OCI-LY7 (cell line): ENCODE results near the gene ALKAL2. TPM values are rescaled to one million over a fixed set of nuclear protein-coding genes. Genes with fewer than 3 reads are reported as not detected.

Experiments
- BruUV-seq: library from RNA; stranded (reverse); fragments of 400-500 nt; replicated peaks from 2 replicates; lab custom pipeline; 2021; lab: Mats Ljungman, UMichigan
- CTCF ChIA-PET: fragments of 300-600 bp; sonication (Branson Sonifier 250); formaldehyde crosslinking; loops from one replicate; lab custom pipeline; 2022; ENCODE audit warnings: antibody characterized with exemption; ENCODE audit not compliant: unreplicated experiment; lab: Charles Lee
- POLR2A ChIA-PET: fragments of 300-600 bp; sonication (Branson Sonifier 250); formaldehyde crosslinking; loops from one replicate; lab custom pipeline; 2022; ENCODE audit warnings: antibody characterized with exemption; lab: Charles Lee
- DNase-seq: peaks from one replicate; pipeline ENCODE4 v3.0.0-alpha.2; 2015; ENCODE audit warnings: low spot score
- H2AFZ ChIP-seq: fragments of 200-600 bp; sonication (generic), shearing (Covaris generic); 2 replicates; pipeline ENCODE4 v1.6.1; 2014; ENCODE audit warnings: mild to moderate bottlenecking, antibody characterized with exemption, low read length, moderate library complexity
- H3K27ac ChIP-seq: fragments of 200-600 bp; sonication (generic); 2 replicates; pipeline ENCODE4 v1.5.1; 2014; ENCODE audit warnings: mixed run types, low read depth, mild to moderate bottlenecking, moderate library complexity, low read length, inconsistent platforms; ENCODE audit not compliant: poor library complexity, severe bottlenecking
- H3K36me3 ChIP-seq: fragments of 200-600 bp; sonication (generic); 2 replicates; pipeline ENCODE4 v1.6.1; 2014; ENCODE audit warnings: mild to moderate bottlenecking, antibody characterized with exemption, low read length, moderate library complexity, mixed read lengths; ENCODE audit not compliant: insufficient read depth
- H3K4me1 ChIP-seq: fragments of 200-600 bp; sonication (generic); 2 replicates; pipeline ENCODE4 v1.5.1; 2014; ENCODE audit warnings: mild to moderate bottlenecking, low read length; ENCODE audit not compliant: insufficient read depth, poor library complexity, severe bottlenecking
- H3K4me2 ChIP-seq: fragments of 200-600 bp; sonication (generic); 2 replicates; pipeline ENCODE4 v1.6.1; 2014; ENCODE audit warnings: mild to moderate bottlenecking, low read length
- H3K4me3 ChIP-seq: fragments of 200-600 bp; sonication (generic); 2 replicates; pipeline ENCODE4 v1.5.1; 2014; ENCODE audit warnings: mild to moderate bottlenecking, low read depth, low read length; ENCODE audit not compliant: poor library complexity, severe bottlenecking
- H3K79me2 ChIP-seq: fragments of 200-600 bp; sonication (generic); 2 replicates; pipeline ENCODE4 v1.6.1; 2016; ENCODE audit warnings: low read depth, mild to moderate bottlenecking, low read length, moderate library complexity, mixed read lengths; ENCODE audit not compliant: insufficient read depth
- H3K9me2 ChIP-seq: fragments of 200-600 bp; sonication (generic); 2 replicates; pipeline ENCODE4 v1.6.1; 2016; ENCODE audit warnings: mild to moderate bottlenecking, low read length, mixed read lengths; ENCODE audit not compliant: insufficient read depth
- H3K9me3 ChIP-seq: fragments of 200-600 bp; sonication (generic); 2 replicates; pipeline ENCODE4 v1.6.1; 2014; ENCODE audit warnings: mild to moderate bottlenecking, mixed run types, low read length, mixed read lengths
- H4K20me1 ChIP-seq: fragments of 200-600 bp; sonication (generic); 2 replicates; pipeline ENCODE4 v1.6.1; 2014; ENCODE audit warnings: mild to moderate bottlenecking, antibody characterized with exemption, low read length, moderate library complexity, mixed read lengths; ENCODE audit not compliant: insufficient read depth
- EZH2phosphoT487 ChIP-seq: fragments of 200-600 bp; sonication (generic); IDR thresholded peaks from 2 replicates; pipeline ENCODE4 v1.6.1; 2018; ENCODE audit warnings: low read depth, borderline replicate concordance, mild to moderate bottlenecking, mixed run types, antibody characterized with exemption, low read length, moderate library complexity, mixed read lengths
- intact Hi-C: fragments of 100-400 bp; cut with micrococcal nuclease; formaldehyde crosslinking; loops from one replicate; pipeline ENCODE4 v1.10.0; 2022; ENCODE audit not compliant: unreplicated experiment
- total RNA-seq, 2 experiments: library from RNA; depleted of rRNA in 1 of 2; stranded (reverse); fragments of >200 nt in 1 of 2; shearing (Covaris generic) in 1 of 2; gene quantifications; 2 replicates each; pipeline ENCODE4 v1.2.3, GENCODE V29; 2014 to 2022
- TF ChIP-seq, protein P1 (sequence below): fragments of 200-600 bp; sonication (generic); conservative IDR thresholded peaks from 2 replicates; pipeline ENCODE4 v1.5.1; 2014; ENCODE audit warnings: mild to moderate bottlenecking, antibody characterized with exemption, low read length, moderate library complexity, mixed read lengths

Gene ALKAL2
- total RNA-seq, 2 experiments from 2014 or later, result not detected

DNA sequence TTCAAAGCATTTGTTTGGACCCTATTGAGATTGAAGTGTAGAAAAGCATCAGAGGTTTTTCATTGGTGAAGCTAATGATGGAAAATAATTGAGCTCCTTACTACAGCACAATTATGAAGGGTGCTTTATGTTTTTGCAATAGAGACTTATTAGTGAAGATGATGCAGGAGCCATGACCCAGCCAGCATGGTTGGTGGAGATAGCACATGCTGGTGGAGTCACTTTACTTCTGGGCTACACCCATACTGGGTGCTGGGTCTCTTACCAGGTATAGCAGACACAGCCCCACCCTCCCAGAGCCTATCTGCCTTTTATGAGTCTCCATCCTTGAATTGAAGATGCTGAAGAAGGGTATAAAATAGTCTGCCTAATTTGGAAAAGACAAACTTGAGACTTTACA, 19.6 kb downstream of the ALKAL2 start:
- no peak overlapping the region for H3K27ac ChIP-seq
- peaks cover 66% of the 10 kb centered on the region for H4K20me1 ChIP-seq
- intact Hi-C loops, result loop anchor here (10.0 kb wide), 1 partner anchor 166 kb away; no protein-coding TSS in a partner anchor
- DNase-seq, result no peak
- peaks cover 85% of the 10 kb centered on the region for H3K79me2 ChIP-seq
- no peak for TF ChIP-seq EZH2phosphoT487
- TF ChIP-seq, protein P1, sequence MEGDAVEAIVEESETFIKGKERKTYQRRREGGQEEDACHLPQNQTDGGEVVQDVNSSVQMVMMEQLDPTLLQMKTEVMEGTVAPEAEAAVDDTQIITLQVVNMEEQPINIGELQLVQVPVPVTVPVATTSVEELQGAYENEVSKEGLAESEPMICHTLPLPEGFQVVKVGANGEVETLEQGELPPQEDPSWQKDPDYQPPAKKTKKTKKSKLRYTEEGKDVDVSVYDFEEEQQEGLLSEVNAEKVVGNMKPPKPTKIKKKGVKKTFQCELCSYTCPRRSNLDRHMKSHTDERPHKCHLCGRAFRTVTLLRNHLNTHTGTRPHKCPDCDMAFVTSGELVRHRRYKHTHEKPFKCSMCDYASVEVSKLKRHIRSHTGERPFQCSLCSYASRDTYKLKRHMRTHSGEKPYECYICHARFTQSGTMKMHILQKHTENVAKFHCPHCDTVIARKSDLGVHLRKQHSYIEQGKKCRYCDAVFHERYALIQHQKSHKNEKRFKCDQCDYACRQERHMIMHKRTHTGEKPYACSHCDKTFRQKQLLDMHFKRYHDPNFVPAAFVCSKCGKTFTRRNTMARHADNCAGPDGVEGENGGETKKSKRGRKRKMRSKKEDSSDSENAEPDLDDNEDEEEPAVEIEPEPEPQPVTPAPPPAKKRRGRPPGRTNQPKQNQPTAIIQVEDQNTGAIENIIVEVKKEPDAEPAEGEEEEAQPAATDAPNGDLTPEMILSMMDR, result no peak
- no peaks in the 10 kb centered on the region for H3K9me3 ChIP-seq
- peaks cover 51% of the 10 kb centered on the region for H3K4me1 ChIP-seq
- ChIA-PET POLR2A (interaction anchor here (1.1 to 1.3 kb wide), 2 partner anchors 8 to 15 kb away, joined by 4 to 5 read pairs; no protein-coding TSS in a partner anchor), CTCF (no interaction called here)
- H3K4me3 ChIP-seq, result peak overlapping the region; percentile 89
- H3K4me2 ChIP-seq, result peak overlapping the region; percentile 81
- H3K9me2 ChIP-seq, result no peaks in the 10 kb centered on the region
- H2AFZ ChIP-seq, result no peak overlapping the region
- peaks cover 63% of the 10 kb centered on the region for H3K36me3 ChIP-seq
- BruUV-seq, result no TSS peak

DNA sequence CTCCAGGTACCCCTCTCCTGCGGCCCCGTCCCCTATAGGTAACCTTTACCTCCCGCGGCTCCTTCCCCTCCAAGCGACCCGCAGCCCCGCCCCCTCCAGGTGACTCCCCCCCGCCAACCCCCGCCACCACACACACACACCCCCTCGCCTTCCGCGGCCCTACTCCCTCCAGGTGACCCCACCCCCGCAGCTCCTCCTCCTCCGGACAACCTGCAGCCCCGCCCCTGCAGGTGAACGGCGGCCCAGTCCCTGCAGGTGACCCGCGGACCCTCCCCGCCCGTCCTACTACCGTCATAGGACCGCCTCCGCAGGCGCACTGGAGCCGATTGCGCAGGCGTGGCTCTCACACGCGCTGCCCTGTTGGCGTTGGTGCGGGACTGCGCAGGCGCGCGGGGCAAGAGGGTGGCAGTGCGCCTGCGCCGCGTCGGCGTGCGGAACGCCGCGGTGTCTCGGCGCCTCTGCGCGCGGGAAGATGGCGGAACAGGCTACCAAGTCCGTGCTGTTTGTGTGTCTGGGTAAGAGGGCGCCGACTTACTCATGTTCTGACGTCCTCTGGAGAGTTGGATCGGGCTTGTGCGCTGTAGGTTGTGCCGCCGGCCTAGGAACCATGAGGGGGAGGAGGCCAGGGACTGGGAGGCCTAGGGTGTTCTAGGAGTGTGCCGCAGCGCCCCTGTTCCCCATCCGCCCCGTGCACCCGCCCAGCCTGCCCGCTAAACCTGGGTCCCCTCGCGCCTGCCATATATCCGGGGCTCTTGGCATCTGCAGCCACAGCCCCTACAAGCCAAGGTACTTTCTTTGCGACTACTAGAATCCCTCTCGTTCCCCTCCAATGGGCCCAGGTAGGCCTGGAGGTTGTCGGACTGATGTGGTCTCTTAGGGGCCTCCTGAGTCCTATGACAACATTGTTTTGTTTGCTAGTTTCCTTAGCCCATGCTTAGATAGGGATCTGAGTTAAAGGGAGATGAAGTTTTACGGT, 23.1 kb downstream of the ALKAL2 start, which contains the start of gene ACP1:
TSS of gene ACP1 (plus strand) at position 455 of the 976 bp plus-strand sequence. CDS start at position 473, 18 bp downstream.
- no peaks in the 10 kb centered on the region for H3K9me2 ChIP-seq
- intact Hi-C loops, result loop anchor here (1.0 to 10.0 kb wide), 2 partner anchors 170 to 412 kb away; no protein-coding TSS in a partner anchor
- TF ChIP-seq, protein P1, result no peak
- TF ChIP-seq EZH2phosphoT487, result no peak
- ChIA-PET POLR2A (interaction anchor here (1.4 kb wide), 1 partner anchor 11 kb away, joined by 6 read pairs; no protein-coding TSS in a partner anchor), CTCF (no interaction called here)
- H3K4me2 ChIP-seq, result peak within 1 kb of the TSS; percentile 81
- H3K9me3 ChIP-seq, result no peaks in the 10 kb centered on the region
- H3K4me3 ChIP-seq, result peak within 1 kb of the TSS; percentile 89
- H4K20me1 ChIP-seq, result peaks cover 47% of the 10 kb centered on the region
- H3K4me1 ChIP-seq, result peaks cover 53% of the 10 kb centered on the region
- peak within 1 kb of the TSS; percentile 59 for H3K27ac ChIP-seq
- H3K79me2 ChIP-seq, result peaks cover 49% of the 10 kb centered on the region
- no TSS peak for BruUV-seq
- DNase-seq, result peak; percentile 96
- H3K36me3 ChIP-seq, result peaks cover 29% of the 10 kb centered on the region
- H2AFZ ChIP-seq, result peak within 1 kb of the TSS; percentile 89
